NCI-H1105 (cell line): ENCODE measurements around the gene RBMS1.

Experiments
- DNase-seq: peaks from one replicate; lab custom pipeline; 2025; lab: John Stamatoyannopoulos, UW

Gene RBMS1

GRCh38 chr2:160223560-160223959 lies 270.0 kb downstream of the RBMS1 start:
- DNase-seq, result no peak

DNA sequence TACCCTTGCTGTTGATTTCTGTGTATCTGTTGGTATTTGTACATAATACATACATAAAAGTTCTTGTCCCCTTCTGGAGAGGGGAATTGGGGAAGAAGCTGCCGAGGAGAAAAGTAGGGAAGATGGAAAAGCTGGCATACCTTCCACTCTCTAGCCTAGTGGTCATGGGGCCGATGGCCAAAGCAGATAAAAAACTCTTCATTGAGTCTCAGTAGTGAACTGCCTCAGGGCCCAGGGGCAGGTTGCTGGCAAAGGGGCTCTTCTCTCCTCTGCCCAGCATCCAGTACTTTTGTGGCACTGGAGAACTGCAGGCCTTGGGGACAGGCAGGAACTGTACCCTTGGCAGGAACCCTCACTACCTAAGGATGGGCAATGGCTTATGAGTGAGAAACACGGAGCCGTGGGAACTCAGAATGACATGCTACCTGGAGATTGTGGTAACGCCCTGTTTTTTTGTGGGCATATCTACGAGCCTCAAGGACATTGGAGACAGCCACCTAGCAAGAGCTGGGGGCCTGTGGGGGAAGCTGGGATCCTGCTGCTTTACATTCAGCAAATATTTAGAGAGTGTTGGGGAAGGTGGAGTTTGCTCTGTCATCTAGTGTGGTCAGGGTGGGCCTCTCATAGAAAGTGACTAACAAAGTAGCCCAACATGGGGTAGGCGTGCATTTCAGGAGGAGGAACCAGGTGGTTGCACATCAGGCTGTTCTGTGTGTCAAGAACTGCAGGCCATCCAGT lies 270.9 kb downstream of the RBMS1 start:
- no peak for DNase-seq
